Urinary bladder (tissue), 4 donors: ENCODE measurements around the gene DMXL1. TPM values are rescaled to one million over a fixed set of nuclear protein-coding genes. Genes with fewer than 3 reads are reported as not detected.

Experiments used
- DNase-seq: peaks from one replicate; pipeline ENCODE4 v3.0.0-alpha.2; 2015; ENCODE audit errors: extremely low spot score
- H3K27ac ChIP-seq: one replicate; pipeline ENCODE4 v1.5.1; 2013; ENCODE audit warnings: low read depth, mild to moderate bottlenecking, moderate library complexity
- H3K36me3 ChIP-seq: one replicate; pipeline ENCODE4 v1.6.1; 2013; ENCODE audit warnings: mild to moderate bottlenecking, moderate library complexity; ENCODE audit not compliant: insufficient read depth
- H3K4me1 ChIP-seq: one replicate; pipeline ENCODE4 v1.6.1; 2013; ENCODE audit warnings: mild to moderate bottlenecking, moderate library complexity; ENCODE audit not compliant: insufficient read depth
- H3K4me3 ChIP-seq: one replicate; pipeline ENCODE4 v1.5.1; 2013; ENCODE audit warnings: low read depth, low read length
- WGBS: extraction: QIAGEN DNeasy Blood & Tissue Kit; methylation state at CpG from one replicate; pipeline ENCODE4 v1.1.7; 2013; 5-methylcytosine and 5-hydroxymethylcytosine counted together
- polyA plus RNA-seq: library from polyadenylated mRNA; stranded (reverse); fragments of 200-250 nt; gene quantifications from one replicate; pipeline ENCODE4 v1.2.3, GENCODE V29; 2013
- total RNA-seq: library from RNA; depleted of rRNA; stranded (reverse); fragments of >200 nt; gene quantifications from one replicate; pipeline ENCODE4 v1.2.3, GENCODE V29; 2014
- donor health status: healthy with polysubstance abuse.
- donor health status: healthy.

Gene DMXL1
- total RNA-seq (134 TPM), polyA plus RNA-seq (12.4 TPM)

- Histone ChIP-seq H3K4me3 (peak within 1 kb of the TSS; percentile 85), H3K4me1 (no peaks in the 10 kb centered on the region), H3K27ac (peak within 1 kb of the TSS; percentile 96), H3K36me3 (no peaks in the 10 kb centered on the region)
- peak; percentile 98 for DNase-seq
- under 1% methylated on average over 68 of the region's 68 CpGs for WGBS
Observed at GRCh38 chr5:119070828-119071560, at the start of gene DMXL1. Gene DMXL1, plus strand, starts transcription at chr5:119071087. Its CDS starts 483 bp downstream, at chr5:119071570.

- no peak for DNase-seq
- Histone ChIP-seq H3K4me1 (no peaks in the 10 kb centered on the region), H3K36me3 (no peaks in the 10 kb centered on the region), H3K27ac (no peak overlapping the region), H3K4me3 (no peak overlapping the region)
- 91% methylated on average over 3 of the region's 3 CpGs for WGBS
Observed at GRCh38 chr5:119021149-119021732, 49.6 kb upstream of the DMXL1 start.

- DNase-seq: peak; percentile 5
- WGBS: 51% methylated on average over 5 of the region's 5 CpGs
- no peak overlapping the region for H3K27ac ChIP-seq
- no peaks in the 10 kb centered on the region for H3K36me3 ChIP-seq
- no peak overlapping the region for H3K4me3 ChIP-seq
- H3K4me1 ChIP-seq: no peaks in the 10 kb centered on the region
Observed at GRCh38 chr5:119022017-119022745, 48.7 kb upstream of the DMXL1 start.

DNA sequence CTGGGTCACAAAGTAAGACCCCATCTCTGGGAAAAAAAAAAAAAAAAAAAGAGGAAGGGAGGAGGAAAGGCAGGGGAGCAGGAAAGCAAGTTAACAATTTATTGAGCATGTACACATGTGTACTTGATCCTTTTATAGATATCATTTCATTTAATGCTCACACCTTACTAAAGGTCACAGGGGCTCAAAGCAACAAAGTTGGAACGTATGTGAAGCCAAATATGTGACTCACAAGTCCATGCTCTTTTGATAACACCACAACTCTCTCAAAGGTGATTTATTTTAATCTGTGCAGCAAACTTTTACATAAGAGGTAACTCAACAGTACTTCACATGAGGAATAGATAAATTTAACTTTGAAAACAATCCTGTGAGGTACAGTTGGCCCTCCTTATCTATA is 48.1 kb upstream of the DMXL1 start:
- Histone ChIP-seq H3K27ac (no peak overlapping the region), H3K4me3 (no peak overlapping the region), H3K4me1 (no peaks in the 10 kb centered on the region), H3K36me3 (no peaks in the 10 kb centered on the region)
- no peak for DNase-seq
- WGBS: 36% methylated on average over 1 of the region's 1 CpG

- H3K36me3 ChIP-seq: no peaks in the 10 kb centered on the region
- H3K27ac ChIP-seq: no peak overlapping the region
- no peaks in the 10 kb centered on the region for H3K4me1 ChIP-seq
- DNase-seq: no peak
- 76% methylated on average over 5 of the region's 5 CpGs for WGBS
- H3K4me3 ChIP-seq: no peak overlapping the region
Observed at GRCh38 chr5:119028575-119028974, 42.3 kb upstream of the DMXL1 start.

GRCh38 chr5:119031011-119031886 is 39.6 kb upstream of the DMXL1 start:
- Histone ChIP-seq H3K27ac (no peak overlapping the region), H3K4me1 (no peaks in the 10 kb centered on the region), H3K4me3 (no peak overlapping the region), H3K36me3 (no peaks in the 10 kb centered on the region)
- 80% methylated on average over 5 of the region's 5 CpGs for WGBS
- no peak for DNase-seq

- Histone ChIP-seq H3K27ac (no peak overlapping the region), H3K4me1 (no peaks in the 10 kb centered on the region), H3K4me3 (no peak overlapping the region), H3K36me3 (no peaks in the 10 kb centered on the region)
- WGBS: 83% methylated on average over 4 of the region's 4 CpGs
- DNase-seq: no peak
Observed at GRCh38 chr5:119031905-119032304, 39.0 kb upstream of the DMXL1 start.

- no peaks in the 10 kb centered on the region for H3K36me3 ChIP-seq
- no peak overlapping the region for H3K4me3 ChIP-seq
- H3K4me1 ChIP-seq: no peaks in the 10 kb centered on the region
- WGBS: 72% methylated on average over 3 of the region's 3 CpGs
- no peak for DNase-seq
- H3K27ac ChIP-seq: no peak overlapping the region
Observed at GRCh38 chr5:119032656-119033055, 38.2 kb upstream of the DMXL1 start.

DNA sequence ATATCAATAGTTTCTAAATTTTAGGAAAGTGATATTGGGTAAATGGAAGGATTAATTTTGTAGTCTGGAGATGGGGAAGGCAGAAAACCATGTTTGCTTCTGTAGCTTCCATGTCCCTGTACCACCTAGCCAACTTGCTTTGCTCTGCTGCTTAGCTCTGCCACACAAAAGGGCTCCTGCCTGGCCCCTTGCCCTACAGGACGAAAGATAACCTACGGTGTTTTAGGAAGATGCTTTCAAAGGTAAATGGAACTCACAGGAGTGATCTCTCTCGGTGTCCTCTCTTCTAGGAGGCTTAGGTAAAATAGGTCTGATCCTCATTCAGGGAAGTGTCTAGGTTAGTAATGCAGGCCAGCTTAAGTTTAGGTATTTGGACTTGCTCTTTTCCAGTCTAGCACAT is 37.8 kb upstream of the DMXL1 start:
- WGBS: 84% methylated on average over 3 of the region's 3 CpGs
- no peak for DNase-seq
- no peak overlapping the region for H3K27ac ChIP-seq
- H3K4me1 ChIP-seq: no peaks in the 10 kb centered on the region
- no peaks in the 10 kb centered on the region for H3K36me3 ChIP-seq
- no peak overlapping the region for H3K4me3 ChIP-seq

GRCh38 chr5:119036101-119036762 is 34.7 kb upstream of the DMXL1 start:
- H3K27ac ChIP-seq: no peak overlapping the region
- no peaks in the 10 kb centered on the region for H3K36me3 ChIP-seq
- no peaks in the 10 kb centered on the region for H3K4me1 ChIP-seq
- no peak overlapping the region for H3K4me3 ChIP-seq
- no peak for DNase-seq
- 88% methylated on average over 8 of the region's 8 CpGs for WGBS

GRCh38 chr5:119037496-119038215 is 33.2 kb upstream of the DMXL1 start:
- H3K4me1 ChIP-seq: no peaks in the 10 kb centered on the region
- 87% methylated on average over 16 of the region's 16 CpGs for WGBS
- H3K27ac ChIP-seq: no peak overlapping the region
- no peaks in the 10 kb centered on the region for H3K36me3 ChIP-seq
- no peak overlapping the region for H3K4me3 ChIP-seq
- DNase-seq: peak; percentile 13

GRCh38 chr5:119048246-119048645 is 22.6 kb upstream of the DMXL1 start:
- Histone ChIP-seq H3K36me3 (no peaks in the 10 kb centered on the region), H3K4me3 (no peak overlapping the region), H3K27ac (no peak overlapping the region), H3K4me1 (no peaks in the 10 kb centered on the region)
- 53% methylated on average over 2 of the region's 2 CpGs for WGBS
- DNase-seq: no peak
